Naive B cell (primary cell): ENCODE results near the gene C20orf144. TPM values are rescaled to one million over a fixed set of nuclear protein-coding genes. Genes with fewer than 3 reads are reported as not detected.
A peak's percentile ranks its signal among the peaks of the same experiment; 100 is the strongest.

ENCODE experiments used
- ATAC-seq, 2 donors: fragments of 150-1000 bp; cut with Tn5 transposase; 2 replicates each; pipeline ENCODE4 v1.10.0; 2021; ENCODE audit warnings: low read depth in 2 of 2, mild to moderate bottlenecking in 2 of 2, moderate library complexity in 2 of 2
- DNase-seq: peaks from one replicate; pipeline ENCODE4 v3.0.0; 2022
- H3K27ac Mint-ChIP-seq, 6 donors: one replicate each; pipeline ENCODE4 v1.8.0; 2020 to 2022; ENCODE audit warnings: mild to moderate bottlenecking in 6 of 6, mixed read lengths in 6 of 6, moderate library complexity in 5 of 6, inconsistent platforms in 2 of 6
- H3K27me3 Mint-ChIP-seq, 3 donors: one replicate each; pipeline ENCODE4 v1.8.0; 2021 to 2022; ENCODE audit warnings: mixed read lengths in 3 of 3, mild to moderate bottlenecking in 1 of 3
- H3K36me3 Mint-ChIP-seq, 2 donors: one replicate each; pipeline ENCODE4 v1.8.0; 2020 to 2022; ENCODE audit warnings: mixed read lengths in 2 of 2, inconsistent platforms in 1 of 2, mild to moderate bottlenecking in 1 of 2
- H3K4me1 Mint-ChIP-seq, 3 donors: one replicate each; pipeline ENCODE4 v1.8.0; 2020 to 2022; ENCODE audit warnings: mixed read lengths in 3 of 3, inconsistent platforms in 1 of 3, mild to moderate bottlenecking in 1 of 3, moderate library complexity in 1 of 3
- H3K4me3 Mint-ChIP-seq, 8 donors: one replicate each; pipeline ENCODE4 v1.8.0; 2020 to 2022; ENCODE audit warnings: mild to moderate bottlenecking in 8 of 8, mixed read lengths in 8 of 8, moderate library complexity in 8 of 8, inconsistent platforms in 2 of 8
- H3K9me3 Mint-ChIP-seq, 7 donors: one replicate each; pipeline ENCODE4 v1.8.0; 2020 to 2022; ENCODE audit warnings: mixed read lengths in 7 of 7, mild to moderate bottlenecking in 5 of 7, inconsistent platforms in 2 of 7, moderate library complexity in 1 of 7
- polyA plus RNA-seq, 6 donors: library from polyadenylated mRNA; unstranded; fragments of 300-500 nt; fragmentation: Illumina TruSeq; gene quantifications; one replicate each; pipeline ENCODE4 v1.2.3, GENCODE V29; 2021; ENCODE audit warnings: low read depth in 6 of 6

C20orf144 gene
- polyA plus RNA-seq, 6 donors from 2014 or later, result not detected

- no peak for ATAC-seq
- Mint-ChIP-seq H3K4me1 (peaks cover 0 to 13% (median 6%) of the 10 kb centered on the region in 3 donors), H3K4me3 (peak overlapping the region in 1 of 8 donors; percentile 42), H3K9me3 (no peaks in the 10 kb centered on the region), H3K36me3 (peaks cover 6 to 11% of the 10 kb centered on the region in 2 donors), H3K27ac (no peak overlapping the region), H3K27me3 (no peaks in the 10 kb centered on the region)
- DNase-seq, result no peak
Observed at GRCh38 chr20:33707668-33708067, 45.5 kb downstream of the C20orf144 start.

GRCh38 chr20:33709398-33709797 is 47.3 kb downstream of the C20orf144 start:
- peaks cover 0 to 20% (median 6%) of the 10 kb centered on the region in 3 donors for H3K4me1 Mint-ChIP-seq
- no peak for ATAC-seq
- peaks cover 17 to 26% of the 10 kb centered on the region in 2 donors for H3K36me3 Mint-ChIP-seq
- no peaks in the 10 kb centered on the region for H3K27me3 Mint-ChIP-seq
- H3K4me3 Mint-ChIP-seq, result no peak overlapping the region
- no peak overlapping the region for H3K27ac Mint-ChIP-seq
- no peak for DNase-seq
- H3K9me3 Mint-ChIP-seq, result no peaks in the 10 kb centered on the region

- H3K4me3 Mint-ChIP-seq, result no peak overlapping the region
- peak overlapping the region in 1 of 6 donors; percentile 34 for H3K27ac Mint-ChIP-seq
- no peak for ATAC-seq
Observed at GRCh38 chr20:33709905-33710541, 47.9 kb downstream of the C20orf144 start.

DNA sequence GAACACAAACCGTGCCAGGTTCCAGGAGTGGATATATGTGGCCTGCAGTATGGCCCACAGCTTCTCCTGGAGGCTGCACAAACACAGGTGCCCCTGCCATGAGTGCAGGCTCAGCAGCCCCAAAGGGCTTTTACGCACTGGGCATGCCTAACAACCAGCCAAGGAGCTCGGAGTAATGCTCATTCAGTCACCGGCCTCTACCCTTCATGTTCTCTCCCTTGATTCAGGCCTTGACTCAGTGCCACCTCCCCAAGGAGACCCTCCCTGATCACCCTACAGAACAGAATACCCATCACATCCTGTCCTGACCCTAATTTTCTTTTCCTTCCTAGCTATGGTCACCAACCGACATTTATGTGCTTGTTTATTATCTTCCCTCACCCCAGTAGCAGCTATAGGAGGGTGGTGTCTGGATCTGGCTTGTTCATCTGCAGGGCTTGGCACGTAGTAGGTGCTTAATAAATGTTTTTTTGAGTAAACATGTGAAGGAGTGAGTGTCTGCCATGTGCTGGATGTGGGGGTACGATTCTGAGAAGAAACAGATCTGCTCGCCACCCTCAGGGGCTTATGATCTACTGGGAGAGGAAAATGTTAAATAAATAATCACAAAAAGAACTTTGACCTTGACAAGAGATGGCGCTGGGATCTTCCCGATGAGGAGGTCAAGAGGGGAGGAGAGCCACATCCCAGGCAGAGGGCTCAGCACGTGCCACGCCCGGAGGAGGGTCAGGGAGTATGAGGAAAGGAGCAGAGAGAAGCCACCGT is 48.7 kb downstream of the C20orf144 start:
- H3K27ac Mint-ChIP-seq, result peak overlapping the region in 1 of 6 donors; percentile 24
- H3K4me3 Mint-ChIP-seq, result no peak overlapping the region
- peaks cover 17 to 26% of the 10 kb centered on the region in 2 donors for H3K36me3 Mint-ChIP-seq
- no peak for ATAC-seq
- peaks cover 0 to 20% (median 6%) of the 10 kb centered on the region in 3 donors for H3K4me1 Mint-ChIP-seq
- DNase-seq, result no peak
- H3K9me3 Mint-ChIP-seq, result no peaks in the 10 kb centered on the region
- H3K27me3 Mint-ChIP-seq, result no peaks in the 10 kb centered on the region

More at GRCh38 chr20:33709905-33710541, 47.9 kb downstream of the C20orf144 start:
- Mint-ChIP-seq H3K4me1 (peaks cover 0 to 20% (median 6%) of the 10 kb centered on the region in 3 donors), H3K36me3 (peaks cover 17 to 26% of the 10 kb centered on the region in 2 donors), H3K9me3 (no peaks in the 10 kb centered on the region), H3K27me3 (no peaks in the 10 kb centered on the region)
- no peak for DNase-seq

GRCh38 chr20:33711446-33711738 is 49.3 kb downstream of the C20orf144 start:
- Mint-ChIP-seq H3K4me1 (peaks cover 0 to 23% (median 6%) of the 10 kb centered on the region in 3 donors), H3K36me3 (peaks cover 22 to 26% of the 10 kb centered on the region in 2 donors), H3K27ac (no peak overlapping the region)

More at GRCh38 chr20:33711446-33711738, 49.3 kb downstream of the C20orf144 start:
- Mint-ChIP-seq H3K4me3 (no peak overlapping the region), H3K9me3 (no peaks in the 10 kb centered on the region), H3K27me3 (no peaks in the 10 kb centered on the region)
- no peak for DNase-seq
- no peak for ATAC-seq

Other genes starting within 250 kb of the C20orf144 start
- 1 to 10 TPM; 3.1 to 6.0 (median 3.9) TPM for gene SNTA1, start 218.6 kb upstream of the C20orf144 start, polyA plus RNA-seq
- gene CBFA2T2, start 172.2 kb upstream of the C20orf144 start, polyA plus RNA-seq, result 10 to 100 TPM in 5 of 6 donors, 1 to 10 TPM in 1; 6.1 to 25.9 (median 15.4) TPM
- 1 to 10 TPM in 5 of 6 donors, not detected in 1; 1.2 to 4.8 (median 3.7) TPM for gene ACTL10, start 4.6 kb downstream of the C20orf144 start, polyA plus RNA-seq
- 1 to 10 TPM in 1 of 6 donors, under 1 TPM in 2, not detected in 3; 0.74 to 1.0 (median 0.82) TPM for gene NECAB3, start 12.1 kb downstream of the C20orf144 start, polyA plus RNA-seq
- under 1 TPM in 4 of 6 donors, not detected in 2; 0.16 to 0.78 (median 0.27) TPM for gene E2F1, start 24.1 kb downstream of the C20orf144 start, polyA plus RNA-seq
- 10 to 100 TPM in 1 of 6 donors, 1 to 10 TPM in 4, not detected in 1; 7.0 to 10.6 (median 8.2) TPM for gene PXMP4, start 58.0 kb downstream of the C20orf144 start, polyA plus RNA-seq
- 1 to 10 TPM; 1.1 to 4.5 (median 2.4) TPM for gene ZNF341, start 69.7 kb downstream of the C20orf144 start, polyA plus RNA-seq
- gene CHMP4B, start 149.0 kb downstream of the C20orf144 start, polyA plus RNA-seq, result 1 to 10 TPM; 1.3 to 8.0 (median 7.2) TPM